GM12874 (cell line): ENCODE measurements around the gene FAM221A.

Experiments used
- TF ChIP-seq, protein P1 (sequence below): IDR thresholded peaks from 2 replicates; pipeline ENCODE4 v1.5.1; 2011; ENCODE audit warnings: low read depth, mild to moderate bottlenecking, control low read depth, low read length, moderate library complexity; ENCODE audit not compliant: insufficient read depth

Gene FAM221A

DNA sequence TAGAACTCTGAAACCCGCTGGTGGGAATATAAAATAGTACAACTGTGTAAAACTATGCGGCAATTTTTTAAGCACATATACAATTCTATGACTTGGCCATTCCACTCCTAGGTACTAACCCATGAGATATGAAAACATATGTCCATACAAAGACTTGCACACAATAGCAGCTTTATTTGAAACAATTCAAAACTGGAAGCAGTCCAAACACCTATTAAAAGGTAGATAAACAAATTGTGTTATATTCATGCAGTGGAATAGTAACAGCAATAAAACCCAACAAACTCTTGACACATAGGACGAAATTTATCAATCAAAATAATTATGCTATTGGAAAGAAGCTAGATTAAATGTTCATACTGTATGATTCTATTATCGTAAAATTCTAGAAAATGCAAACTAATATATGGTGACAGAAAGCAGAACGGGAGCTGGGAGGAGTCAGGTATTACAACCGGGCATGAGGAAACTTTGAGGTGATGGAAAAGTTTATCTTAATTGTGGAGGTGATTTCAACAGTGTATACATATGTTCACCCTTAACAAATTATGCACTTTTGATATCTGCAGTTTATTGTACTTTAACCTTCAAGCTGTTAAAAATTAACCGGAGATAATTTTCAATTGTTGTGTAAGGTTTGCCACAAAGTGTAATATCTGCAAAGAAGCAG lies 29.2 kb downstream of the FAM221A start:
- TF ChIP-seq, protein P1, sequence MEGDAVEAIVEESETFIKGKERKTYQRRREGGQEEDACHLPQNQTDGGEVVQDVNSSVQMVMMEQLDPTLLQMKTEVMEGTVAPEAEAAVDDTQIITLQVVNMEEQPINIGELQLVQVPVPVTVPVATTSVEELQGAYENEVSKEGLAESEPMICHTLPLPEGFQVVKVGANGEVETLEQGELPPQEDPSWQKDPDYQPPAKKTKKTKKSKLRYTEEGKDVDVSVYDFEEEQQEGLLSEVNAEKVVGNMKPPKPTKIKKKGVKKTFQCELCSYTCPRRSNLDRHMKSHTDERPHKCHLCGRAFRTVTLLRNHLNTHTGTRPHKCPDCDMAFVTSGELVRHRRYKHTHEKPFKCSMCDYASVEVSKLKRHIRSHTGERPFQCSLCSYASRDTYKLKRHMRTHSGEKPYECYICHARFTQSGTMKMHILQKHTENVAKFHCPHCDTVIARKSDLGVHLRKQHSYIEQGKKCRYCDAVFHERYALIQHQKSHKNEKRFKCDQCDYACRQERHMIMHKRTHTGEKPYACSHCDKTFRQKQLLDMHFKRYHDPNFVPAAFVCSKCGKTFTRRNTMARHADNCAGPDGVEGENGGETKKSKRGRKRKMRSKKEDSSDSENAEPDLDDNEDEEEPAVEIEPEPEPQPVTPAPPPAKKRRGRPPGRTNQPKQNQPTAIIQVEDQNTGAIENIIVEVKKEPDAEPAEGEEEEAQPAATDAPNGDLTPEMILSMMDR = no peak

DNA sequence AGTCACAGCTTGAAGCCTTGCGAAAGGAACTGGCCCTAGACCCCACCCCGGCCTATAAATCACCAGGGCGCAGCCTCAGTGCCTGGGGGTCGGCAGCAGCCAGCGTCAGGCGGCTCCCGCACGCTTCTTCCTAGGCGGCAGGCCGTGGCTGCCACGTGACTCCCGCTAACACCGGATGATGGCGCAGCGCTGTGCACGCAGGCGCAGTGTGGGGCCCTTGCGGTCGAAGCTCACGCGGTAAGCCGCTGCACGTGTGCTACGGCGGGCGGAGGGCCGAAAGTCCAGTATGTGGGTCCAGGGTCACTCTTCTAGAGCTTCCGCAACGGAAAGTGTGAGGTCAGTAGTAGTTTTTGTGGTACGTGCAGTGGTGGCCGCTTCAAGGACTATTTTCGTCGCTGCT lies 30.0 kb downstream of the FAM221A start, which contains the start of gene STK31:
Gene STK31 (plus strand): TSS at position 220 of the 400 bp plus-strand sequence. CDS start 67 bp downstream, at position 287.
- TF ChIP-seq, protein P1 = no peak

DNA sequence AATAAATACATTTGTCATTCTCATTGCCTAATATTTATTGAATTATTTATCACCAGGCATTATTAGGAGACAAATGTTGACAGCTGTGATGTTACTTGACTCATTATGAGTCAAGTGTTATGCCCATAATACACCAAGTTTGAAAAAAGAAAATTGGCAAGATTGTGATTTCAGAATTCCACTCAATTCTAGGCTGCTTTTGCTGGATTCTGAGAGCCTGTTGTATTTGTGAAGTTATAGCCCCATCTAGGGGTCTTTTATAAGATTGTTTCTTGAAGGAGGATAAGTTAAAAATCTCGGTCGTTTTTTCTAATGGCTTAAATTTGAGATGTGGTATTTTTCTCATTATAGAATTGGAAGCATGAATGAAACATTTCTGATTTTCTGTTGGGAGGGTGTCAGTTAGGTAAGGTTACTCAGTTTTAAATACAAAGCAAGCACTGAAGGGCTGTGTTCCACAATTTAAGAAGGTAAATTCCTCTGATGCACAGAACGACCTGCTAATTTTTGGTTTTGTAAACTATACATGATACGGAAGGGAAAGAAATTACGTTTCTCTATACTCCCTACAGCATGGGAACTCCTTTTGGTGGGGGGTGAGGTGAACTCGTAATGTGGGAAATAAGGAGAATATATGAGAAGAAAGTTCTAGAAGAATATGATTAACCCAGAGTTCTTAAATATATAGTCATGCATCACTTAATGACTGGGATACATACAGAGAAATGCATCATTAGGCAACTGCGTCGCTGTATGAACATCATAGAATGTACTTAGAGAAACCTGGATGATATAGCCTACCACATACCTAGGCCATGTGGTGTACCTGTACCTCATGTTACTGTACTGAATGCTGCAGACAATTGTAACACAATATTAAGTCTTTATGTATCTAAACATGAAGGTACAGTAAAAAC lies 32.6 kb downstream of the FAM221A start:
- TF ChIP-seq, protein P1 = 0 out of 2 replicates have a peak, but pooled peaks have one; percentile 15

DNA sequence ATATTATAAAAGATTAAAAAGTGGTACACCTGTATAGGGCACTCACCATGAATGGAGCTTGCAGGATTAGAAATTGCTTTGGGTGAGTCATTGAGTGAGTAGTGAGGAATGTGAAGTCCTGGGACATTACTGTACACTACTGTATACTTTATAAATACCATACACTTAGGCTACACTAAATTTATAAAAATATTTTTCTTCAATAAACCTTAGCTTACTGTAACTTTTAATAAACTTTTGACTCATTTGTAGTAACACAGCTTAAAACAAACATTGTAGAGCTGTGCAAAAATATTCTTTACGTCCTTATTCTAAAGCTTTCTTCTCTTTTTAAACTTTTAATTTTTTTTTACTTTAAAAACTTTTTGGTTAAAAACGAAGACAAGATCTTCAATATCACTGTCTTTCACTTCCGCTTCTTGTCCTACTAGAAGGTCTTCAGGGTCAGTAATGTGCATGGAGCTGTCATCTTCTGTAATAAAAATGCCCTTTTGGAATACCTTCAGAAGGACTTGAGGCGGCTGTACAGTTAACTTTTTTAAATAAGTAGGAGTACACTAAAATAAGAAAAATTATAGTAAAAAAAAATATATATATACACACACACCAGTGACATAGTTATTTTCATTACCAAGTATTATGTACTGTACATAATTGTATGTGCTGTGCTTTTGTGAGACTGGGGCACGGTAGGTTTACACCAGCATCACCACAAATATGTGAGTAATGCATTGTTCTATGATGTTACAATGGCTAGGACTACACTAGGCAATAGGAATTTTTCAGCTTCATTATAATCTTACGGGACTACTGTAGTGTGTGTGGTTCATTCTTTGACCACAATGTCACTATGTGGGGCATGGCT lies 33.5 kb downstream of the FAM221A start:
- TF ChIP-seq, protein P1 = no peak

DNA sequence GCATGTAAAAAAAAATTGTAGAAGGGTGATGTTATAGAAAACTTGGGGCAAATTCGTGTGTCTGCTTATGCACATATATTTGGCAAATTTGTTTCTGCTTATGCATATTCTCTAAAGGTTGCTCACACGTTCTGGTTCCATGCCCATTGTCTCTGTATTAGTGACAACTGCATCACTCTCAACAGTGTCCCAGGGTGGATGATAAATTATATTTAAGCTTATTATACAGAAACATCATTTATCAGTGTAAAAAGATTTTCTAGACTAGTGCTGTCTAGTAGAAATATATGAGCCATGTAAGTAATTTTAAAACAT lies 34.1 kb downstream of the FAM221A start:
- TF ChIP-seq, protein P1 = no peak

DNA sequence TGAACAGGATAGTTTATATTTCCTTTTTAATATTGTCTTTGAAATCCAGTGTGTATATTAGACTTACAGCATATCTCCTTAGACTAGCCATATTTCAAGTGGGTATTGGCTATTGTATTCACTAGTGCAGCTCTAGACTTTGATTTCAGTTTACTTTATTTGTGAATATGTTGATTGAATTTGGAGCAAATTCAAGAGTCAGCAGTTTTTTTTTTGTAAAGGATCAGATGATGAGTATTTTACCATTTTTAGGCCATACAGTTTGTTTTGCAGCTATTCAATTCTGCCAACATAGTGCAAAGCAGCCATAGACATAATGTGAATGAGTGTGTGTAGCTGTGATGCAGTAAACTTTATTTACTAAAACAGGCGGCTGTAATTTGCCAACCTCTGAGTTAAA lies 34.6 kb downstream of the FAM221A start:
- TF ChIP-seq, protein P1 = no peak

DNA sequence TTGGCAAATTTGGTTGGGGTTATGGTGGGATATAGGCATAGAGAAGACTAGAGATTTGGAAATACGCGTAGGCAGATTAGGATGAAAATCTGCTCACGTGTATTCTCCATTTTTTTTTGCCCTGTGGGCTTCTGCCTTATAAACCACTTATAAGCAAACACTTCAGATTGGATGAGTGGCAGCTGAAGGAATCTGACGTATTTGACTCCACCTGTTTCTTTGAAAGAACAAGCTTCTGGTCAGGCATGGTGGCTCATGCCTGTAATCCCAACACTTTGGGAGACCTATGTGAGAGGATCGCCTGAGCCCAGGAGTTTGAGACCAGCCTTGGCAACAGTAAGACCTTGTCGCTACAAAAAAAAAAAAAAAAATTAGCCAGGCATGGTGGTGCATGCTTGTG lies 35.1 kb downstream of the FAM221A start:
- TF ChIP-seq, protein P1 = no peak
